GM12878 (cell line): Measurements from ENCODE around the gene SMARCC1. TPM values are rescaled to one million over a fixed set of nuclear protein-coding genes. Genes with fewer than 3 reads are reported as not detected.
A peak's percentile ranks its signal among the peaks of the same experiment; 100 is the strongest.

ENCODE experiments used
- ATAC-seq: fragments of 200-7000 bp; cut with Tn5 transposase; 3 replicates; pipeline ENCODE4 v1.9.1; 2020; ENCODE audit warnings: mild to moderate bottlenecking, moderate library complexity
- BruUV-seq: library from RNA; stranded (reverse); fragments of 400-500 nt; replicated peaks from 2 replicates; lab custom pipeline; 2021; lab: Mats Ljungman, UMichigan
- CTCF ChIA-PET: fragments of 300-600 bp; sonication (Branson Sonifier 250); formaldehyde crosslinking; extraction: SDS; loops from one replicate; lab custom pipeline; 2021; ENCODE audit warnings: inconsistent platforms; lab: Yijun Ruan, JAX
- POLR2A ChIA-PET: fragments of 350-600 bp; formaldehyde crosslinking; extraction: SDS; loops from one replicate; lab custom pipeline; 2021; ENCODE audit warnings: inconsistent platforms; lab: Charles Lee
- RAD21 ChIA-PET: fragments of 300-600 bp; sonication (Branson Sonifier 250); formaldehyde crosslinking; loops from one replicate; lab custom pipeline; 2023; ENCODE audit warnings: antibody characterized with exemption; ENCODE audit not compliant: unreplicated experiment; lab: Charles Lee
- SMC1A ChIA-PET: fragments of 300-600 bp; sonication (Branson Sonifier 250); formaldehyde crosslinking; loops from one replicate; lab custom pipeline; 2023; ENCODE audit not compliant: unreplicated experiment, uncharacterized antibody; lab: Charles Lee
- DNase-seq: peaks from one replicate; pipeline ENCODE4 v3.0.0-alpha.2; 2011; ENCODE audit warnings: low read depth, low spot score
- FAIRE-seq: peaks from 3 replicates; lab custom pipeline; 2011; peaks lifted over from hg19 to GRCh38; lab: Jason Lieb, UNC
- H2AFZ ChIP-seq: 2 replicates; pipeline ENCODE4 v1.6.0; 2011; ENCODE audit warnings: low read depth, low read length, control low read depth; ENCODE audit not compliant: control insufficient read depth
- H3K27ac ChIP-seq: 2 replicates; pipeline ENCODE4 v1.5.1; 2011; ENCODE audit warnings: control low read depth; ENCODE audit not compliant: control insufficient read depth, insufficient read depth
- H3K27me3 ChIP-seq, 2 experiments: replicated peaks in 1 of 2; 2 replicates each; pipeline versions ENCODE4 v1.6.0 to v1.6.1; 2011; ENCODE audit warnings: low read length in 1 of 2; ENCODE audit not compliant: control insufficient read depth in 2 of 2, insufficient read depth in 2 of 2
- H3K36me3 ChIP-seq, 2 experiments: 2 replicates each; pipeline ENCODE4 v1.5.1; 2011; ENCODE audit warnings: low read length in 1 of 2; ENCODE audit not compliant: control insufficient read depth in 2 of 2, insufficient read depth in 2 of 2
- H3K4me1 ChIP-seq: 2 replicates; pipeline ENCODE4 v1.6.1; 2011; ENCODE audit warnings: mild to moderate bottlenecking, low read length, moderate library complexity, mixed read lengths; ENCODE audit not compliant: control insufficient read depth, insufficient read depth
- H3K4me2 ChIP-seq: 2 replicates; pipeline ENCODE4 v1.6.0; 2011; ENCODE audit warnings: control low read depth; ENCODE audit not compliant: control insufficient read depth, insufficient read depth
- H3K4me3 ChIP-seq: fragments of 200-600 bp; sonication (generic); 2 replicates; pipeline ENCODE4 v1.5.1; 2016
- H3K79me2 ChIP-seq: 2 replicates; pipeline ENCODE4 v1.6.0; 2011; ENCODE audit warnings: low read length; ENCODE audit not compliant: control insufficient read depth, insufficient read depth
- H3K9ac ChIP-seq: 2 replicates; pipeline ENCODE4 v1.8.0; 2011; ENCODE audit warnings: low read length, control low read depth, mixed read lengths; ENCODE audit not compliant: control insufficient read depth, insufficient read depth
- H3K9me3 ChIP-seq: replicated peaks from 3 replicates; pipeline ENCODE4 v1.5.1; 2011; ENCODE audit warnings: mild to moderate bottlenecking, low read length; ENCODE audit not compliant: control insufficient read depth, insufficient read depth
- H4K20me1 ChIP-seq: 2 replicates; pipeline ENCODE4 v1.6.0; 2011; ENCODE audit not compliant: control insufficient read depth, insufficient read depth
- BACH1 ChIP-seq: fragments of 450-650 bp; IDR thresholded peaks from 2 replicates; pipeline ENCODE4 v1.6.1; 2017; ENCODE audit warnings: mild to moderate bottlenecking, borderline replicate concordance
- DPF2 ChIP-seq: fragments of 450-650 bp; IDR thresholded peaks from 2 replicates; pipeline ENCODE4 v1.6.1; 2017; ENCODE audit warnings: mild to moderate bottlenecking
- MAX ChIP-seq: IDR thresholded peaks from 2 replicates; pipeline ENCODE4 v1.6.1; 2012; ENCODE audit warnings: low read depth, low read length, improper control_type of control experiment
- MTA3 ChIP-seq: IDR thresholded peaks from 2 replicates; pipeline ENCODE4 v1.6.1; 2012; ENCODE audit warnings: low read length, inconsistent platforms, borderline replicate concordance
- MYB ChIP-seq: fragments of 150-350 bp; IDR thresholded peaks from 2 replicates; pipeline ENCODE4 v1.6.1; 2014; ENCODE audit warnings: mild to moderate bottlenecking, low read depth, low read length, borderline replicate concordance
- NFIC ChIP-seq: IDR thresholded peaks from 2 replicates; pipeline ENCODE4 v1.6.1; 2012; ENCODE audit warnings: low read depth, mild to moderate bottlenecking, inconsistent platforms, low read length, moderate library complexity
- POU2F2 ChIP-seq: IDR thresholded peaks from 3 replicates; pipeline ENCODE4 v1.6.1; 2011; ENCODE audit warnings: low read depth, mild to moderate bottlenecking, low read length, borderline replicate concordance
- PRDM15 ChIP-seq: fragments of 450-650 bp; formaldehyde crosslinking; IDR thresholded peaks from 2 replicates; pipeline ENCODE4 v1.4.0; 2020; ENCODE audit warnings: mild to moderate bottlenecking, moderate library complexity
- SMARCA5 ChIP-seq: fragments of 450-650 bp; IDR thresholded peaks from 2 replicates; pipeline ENCODE4 v1.6.1; 2017; ENCODE audit warnings: mild to moderate bottlenecking
- SPI1 ChIP-seq: IDR thresholded peaks from 2 replicates; pipeline ENCODE4 v1.6.1; 2011; ENCODE audit warnings: low read depth, mild to moderate bottlenecking, low read length, moderate library complexity, borderline replicate concordance; ENCODE audit not compliant: insufficient read depth
- SUPT20H ChIP-seq: IDR thresholded peaks from 2 replicates; pipeline ENCODE4 v1.6.1; 2011; ENCODE audit warnings: low read depth, mild to moderate bottlenecking, low read length, moderate library complexity, borderline replicate concordance; ENCODE audit not compliant: control insufficient read depth
- ZBTB33 ChIP-seq: fragments of 450-650 bp; IDR thresholded peaks from 2 replicates; pipeline ENCODE4 v1.6.1; 2017; ENCODE audit warnings: mild to moderate bottlenecking
- WGBS: methylation state at CpG from one replicate; pipeline ENCODE4 v1.1.6; 2016; ENCODE audit warnings: low lambda C conversion rate; ENCODE audit not compliant: insufficient replicate concordance, insufficient coverage; ENCODE audit errors: missing lambda C conversion rate; 5-methylcytosine and 5-hydroxymethylcytosine counted together
- in situ Hi-C: fragments of 300-500 bp; cut with MboI; formaldehyde crosslinking; loops from 9 replicates; pipeline ENCODE4 v1.14.3; 2018; ENCODE audit warnings: mixed read lengths
- intact Hi-C: fragments of 100-400 bp; cut with micrococcal nuclease; formaldehyde crosslinking; loops from one replicate; pipeline ENCODE4 v1.14.2; 2022; ENCODE audit not compliant: unreplicated experiment
- polyA plus RNA-seq, 11 experiments: library from polyadenylated mRNA; depleted of rRNA in 4 of 11; unstranded in 6 of 11; stranded (reverse) in 5 of 11; fragments of >200 nt; fragmentation: Nextera tagmentation in 4 of 11; fragmentation: Illumina TruSeq in 1 of 11; extraction: Ambion mirVana in 4 of 11; extraction: Trizol in 1 of 11; gene quantifications; 1 replicate in 1 of 11; 2 replicates in 10 of 11; pipeline versions ENCODE4 v1.2.1 to v1.2.3, GENCODE V29; 2011 to 2016; ENCODE audit warnings: inconsistent platforms in 2 of 11, missing spikeins in 2 of 11, low read depth in 1 of 11
- total RNA-seq, 4 experiments: library from RNA; depleted of rRNA in 3 of 4; stranded (reverse); fragments of >200 nt in 3 of 4; fragmentation: Illumina TruSeq in 1 of 4; extraction: Trizol in 1 of 4; gene quantifications; 2 replicates each; pipeline versions ENCODE4 v1.2.1 to v1.2.3, GENCODE V29; 2013 to 2021

Gene SMARCC1
- total and polyA plus RNA-seq, 10 of the 15 experiments (the other 5 are each of a cell fraction or from before 2014, with no cell fraction given) = 26.6 to 147 (median 57.1) TPM

- CTCF ChIA-PET = interaction anchor here (0.7 kb wide), 1 partner anchor 1126 kb away, joined by 3 read pairs; no protein-coding TSS in a partner anchor
- Histone ChIP-seq H3K4me1 (no peaks in the 10 kb centered on the region), H3K27me3 (no peaks in the 10 kb centered on the region), H4K20me1 (no peaks in the 10 kb centered on the region), H3K36me3 (peaks cover 8 to 46% of the 10 kb centered on the region in 2 experiments), H3K4me2 (no peak overlapping the region), H3K9me3 (no peaks in the 10 kb centered on the region), H3K79me2 (no peaks in the 10 kb centered on the region), H3K4me3 (no peak overlapping the region), H3K27ac (no peak overlapping the region), H3K9ac (no peak overlapping the region), H2AFZ (no peak overlapping the region)
- RAD21 ChIA-PET = no interaction called here
- no peak for FAIRE-seq
- in situ Hi-C loops = no loop called here
- POLR2A ChIA-PET = interaction anchor here (0.7 kb wide), 2 partner anchors 13 to 1102 kb away, joined by 3 to 4 read pairs; no protein-coding TSS in a partner anchor
- ATAC-seq = no peak
- SMC1A ChIA-PET = no interaction called here
- BruUV-seq = no TSS peak
- no peak for DNase-seq
- 75% methylated on average over 4 of the region's 4 CpGs for WGBS
- TF ChIP-seq SPI1 = no peak
- peak; percentile 73; the same call in 2 of the 3 replicates for TF ChIP-seq POU2F2
- intact Hi-C loops = no loop called here
Observed at GRCh38 chr3:47613722-47614121, 168.0 kb downstream of the SMARCC1 start.

GRCh38 chr3:47612879-47613278 lies 168.8 kb downstream of the SMARCC1 start:
- H2AFZ ChIP-seq = no peak overlapping the region
- intact Hi-C loops (no loop called here), in situ Hi-C loops (no loop called here)
- H3K79me2 ChIP-seq = no peaks in the 10 kb centered on the region
- WGBS = 98% methylated on average over 2 of the region's 2 CpGs
- RAD21 ChIA-PET = no interaction called here
- peaks cover 8 to 45% of the 10 kb centered on the region in 2 experiments for H3K36me3 ChIP-seq
- H3K4me2 ChIP-seq = no peak overlapping the region
- no peak overlapping the region for H3K4me3 ChIP-seq
- no peaks in the 10 kb centered on the region for H3K27me3 ChIP-seq
- no peaks in the 10 kb centered on the region for H3K9me3 ChIP-seq
- DNase-seq = no peak
- no peaks in the 10 kb centered on the region for H4K20me1 ChIP-seq
- POLR2A ChIA-PET = interaction anchor here (0.7 kb wide), 1 partner anchor 1103 kb away, joined by 4 read pairs; no protein-coding TSS in a partner anchor
- H3K9ac ChIP-seq = no peak overlapping the region
- CTCF ChIA-PET = no interaction called here
- FAIRE-seq = no peak
- H3K27ac ChIP-seq = no peak overlapping the region
- SMC1A ChIA-PET = interaction anchor here (1.0 kb wide), 1 partner anchor 74 kb away, joined by 3 read pairs; no protein-coding TSS in a partner anchor
- ATAC-seq = no peak
- BruUV-seq = no TSS peak
- no peaks in the 10 kb centered on the region for H3K4me1 ChIP-seq
- TF ChIP-seq DPF2 = no peak
- TF ChIP-seq NFIC = no peak
- TF ChIP-seq MYB = no peak
- no peak for TF ChIP-seq PRDM15
- no peak for TF ChIP-seq ZBTB33
- no peak for TF ChIP-seq SUPT20H
- no peak for TF ChIP-seq SMARCA5
- TF ChIP-seq MAX = no peak
- TF ChIP-seq BACH1 = no peak
- no peak for TF ChIP-seq MTA3
